Subcutaneous adipose tissue (tissue), 4 donors: Measurements from ENCODE around the gene TEX50. TPM values are rescaled to one million over a fixed set of nuclear protein-coding genes. Genes with fewer than 3 reads are reported as not detected.

Experiments
- CTCF ChIP-seq: fragments of 450-650 bp; IDR thresholded peaks from one replicate; pipeline ENCODE4 v1.5.1; 2016; ENCODE audit warnings: low read depth, mild to moderate bottlenecking, control low read depth, antibody characterized with exemption, moderate library complexity
- total RNA-seq, 4 donors: library from RNA; depleted of rRNA; stranded (reverse); fragments of >200 nt; gene quantifications; one replicate each; pipeline ENCODE4 v1.1.0, GENCODE V29; 2016

Gene TEX50
- not detected for total RNA-seq

- no peak for TF ChIP-seq CTCF
Measured at GRCh38 chr1:173635116-173635515, at the start of gene TEX50. Gene TEX50, plus strand, starts transcription at chr1:173635338. Its CDS starts 184 bp downstream, at chr1:173635522.

GRCh38 chr1:173590557-173590956 lies 44.6 kb upstream of the TEX50 start:
- TF ChIP-seq CTCF = no peak

- no peak for TF ChIP-seq CTCF
Measured at GRCh38 chr1:173596097-173596825, 38.9 kb upstream of the TEX50 start.

GRCh38 chr1:173601588-173601987 lies 33.5 kb upstream of the TEX50 start:
- no peak for TF ChIP-seq CTCF

GRCh38 chr1:173603056-173603591 lies 32.0 kb upstream of the TEX50 start, which contains the start of gene SLC9C2:
Gene SLC9C2, minus strand, starts transcription at chr1:173603072. Its CDS starts 1,296 bp downstream, at chr1:173601776.
- no peak for TF ChIP-seq CTCF

GRCh38 chr1:173608503-173609216 lies 26.5 kb upstream of the TEX50 start:
- TF ChIP-seq CTCF = no peak

- TF ChIP-seq CTCF = no peak
Measured at GRCh38 chr1:173616859-173617258, 18.3 kb upstream of the TEX50 start.
